GM21717 (cell line): ENCODE measurements around the gene PDS5B.
"Not testable (repeated sequence)": the region's sequence is repeated elsewhere in the genome, so short reads cannot be mapped to it uniquely, and the experiment has no call there.

Source experiments
- ATAC-seq: cut with Tn5 transposase; IDR thresholded peaks from one replicate; pipeline ENCODE4 v1.9.1; 2021; ENCODE audit warnings: mild to moderate bottlenecking, moderate library complexity; ENCODE audit not compliant: unreplicated experiment

PDS5B gene

GRCh38 chr13:32647926-32648325 is 61.7 kb downstream of the PDS5B start:
- no peak for ATAC-seq

GRCh38 chr13:32650705-32651311 is 64.6 kb downstream of the PDS5B start:
- ATAC-seq = peak; percentile 63

- ATAC-seq = no peak
Measured at GRCh38 chr13:32657309-32657708, 71.1 kb downstream of the PDS5B start.

GRCh38 chr13:32659736-32660135 is 73.5 kb downstream of the PDS5B start:
- ATAC-seq = no peak

- ATAC-seq = no peak
Measured at GRCh38 chr13:32660227-32660626, 74.0 kb downstream of the PDS5B start.

GRCh38 chr13:32661685-32662084 is 75.4 kb downstream of the PDS5B start:
- no peak for ATAC-seq

- ATAC-seq = no peak
Measured at GRCh38 chr13:32663660-32664059, 77.4 kb downstream of the PDS5B start.

- no peak for ATAC-seq
Measured at GRCh38 chr13:32666990-32667571, 80.8 kb downstream of the PDS5B start.

GRCh38 chr13:32669030-32669646 is 82.9 kb downstream of the PDS5B start:
- ATAC-seq = no peak

GRCh38 chr13:32674503-32674902 is 88.3 kb downstream of the PDS5B start:
- no peak for ATAC-seq

GRCh38 chr13:32676242-32676641 is 90.0 kb downstream of the PDS5B start:
- ATAC-seq = no peak

- no peak for ATAC-seq
Measured at GRCh38 chr13:32682130-32682529, 95.9 kb downstream of the PDS5B start.

- no peak for ATAC-seq
Measured at GRCh38 chr13:32682740-32683139, 96.5 kb downstream of the PDS5B start.

GRCh38 chr13:32687275-32687674 is 101.0 kb downstream of the PDS5B start:
- no peak for ATAC-seq

- ATAC-seq = no peak
Measured at GRCh38 chr13:32695602-32696250, 109.5 kb downstream of the PDS5B start.

- no peak for ATAC-seq
Measured at GRCh38 chr13:32707471-32707870, 121.2 kb downstream of the PDS5B start.

GRCh38 chr13:32713397-32713796 is 127.1 kb downstream of the PDS5B start:
- no peak for ATAC-seq

- ATAC-seq = not testable (repeated sequence)
Measured at GRCh38 chr13:32716201-32716600, 129.9 kb downstream of the PDS5B start.

- no peak for ATAC-seq
Measured at GRCh38 chr13:32720026-32720425, 133.8 kb downstream of the PDS5B start.

- not testable (repeated sequence) for ATAC-seq
Measured at GRCh38 chr13:32721131-32722034, 135.1 kb downstream of the PDS5B start.

GRCh38 chr13:32722340-32722739 is 136.1 kb downstream of the PDS5B start:
- no peak for ATAC-seq
